Measurements from ENCODE around the gene UPF2. TPM values are rescaled to one million over a fixed set of nuclear protein-coding genes. Genes with fewer than 3 reads are reported as not detected.

Gene UPF2
- total and polyA plus RNA-seq, 10 of the 15 experiments (the other 5 are each of a cell fraction or from before 2014, with no cell fraction given) = 21.0 to 44.4 (median 25.9) TPM

GRCh38 chr10:12068449-12069269 is 26.1 kb upstream of the UPF2 start, which contains the start of gene DHTKD1 (continued):
- TF ChIP-seq, protein P1, sequence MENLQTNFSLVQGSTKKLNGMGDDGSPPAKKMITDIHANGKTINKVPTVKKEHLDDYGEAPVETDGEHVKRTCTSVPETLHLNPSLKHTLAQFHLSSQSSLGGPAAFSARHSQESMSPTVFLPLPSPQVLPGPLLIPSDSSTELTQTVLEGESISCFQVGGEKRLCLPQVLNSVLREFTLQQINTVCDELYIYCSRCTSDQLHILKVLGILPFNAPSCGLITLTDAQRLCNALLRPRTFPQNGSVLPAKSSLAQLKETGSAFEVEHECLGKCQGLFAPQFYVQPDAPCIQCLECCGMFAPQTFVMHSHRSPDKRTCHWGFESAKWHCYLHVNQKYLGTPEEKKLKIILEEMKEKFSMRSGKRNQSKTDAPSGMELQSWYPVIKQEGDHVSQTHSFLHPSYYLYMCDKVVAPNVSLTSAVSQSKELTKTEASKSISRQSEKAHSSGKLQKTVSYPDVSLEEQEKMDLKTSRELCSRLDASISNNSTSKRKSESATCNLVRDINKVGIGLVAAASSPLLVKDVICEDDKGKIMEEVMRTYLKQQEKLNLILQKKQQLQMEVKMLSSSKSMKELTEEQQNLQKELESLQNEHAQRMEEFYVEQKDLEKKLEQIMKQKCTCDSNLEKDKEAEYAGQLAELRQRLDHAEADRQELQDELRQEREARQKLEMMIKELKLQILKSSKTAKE (IDR thresholded peaks at IDR 0.05; ENCODE audit: low read depth, poor library complexity, severe bottlenecking) = no peak
- TF ChIP-seq POU2F2 (IDR thresholded peaks at IDR 0.05; ENCODE audit: borderline replicate concordance, low read depth, low read length) (peak; percentile 35; the same call in 1 of the 3 replicates), SUPT20H (IDR thresholded peaks at IDR 0.05; ENCODE audit: borderline replicate concordance, control insufficient read depth, low read depth, low read length) (no peak), ZNF274 (IDR thresholded peaks at IDR 0.05; ENCODE audit: insufficient read depth, insufficient read length) (no peak), DPF2 (IDR thresholded peaks at IDR 0.05) (0 out of 2 replicates have a peak, but pooled peaks have one; percentile 55), EP300 (IDR thresholded peaks at IDR 0.05; ENCODE audit: borderline replicate concordance in 1 of 2, control insufficient read depth in 1 of 2, low read depth in 2 of 2, low read length in 2 of 2) (peak; percentile 58 to 63; a peak in 2 of 4 replicates), BMI1 (IDR thresholded peaks at IDR 0.05; ENCODE audit: borderline replicate concordance) (no peak), ZNF24 (IDR thresholded peaks at IDR 0.05) (no peak; the same call in 1 of the 2 replicates)
- TF ChIP-seq, protein P2, sequence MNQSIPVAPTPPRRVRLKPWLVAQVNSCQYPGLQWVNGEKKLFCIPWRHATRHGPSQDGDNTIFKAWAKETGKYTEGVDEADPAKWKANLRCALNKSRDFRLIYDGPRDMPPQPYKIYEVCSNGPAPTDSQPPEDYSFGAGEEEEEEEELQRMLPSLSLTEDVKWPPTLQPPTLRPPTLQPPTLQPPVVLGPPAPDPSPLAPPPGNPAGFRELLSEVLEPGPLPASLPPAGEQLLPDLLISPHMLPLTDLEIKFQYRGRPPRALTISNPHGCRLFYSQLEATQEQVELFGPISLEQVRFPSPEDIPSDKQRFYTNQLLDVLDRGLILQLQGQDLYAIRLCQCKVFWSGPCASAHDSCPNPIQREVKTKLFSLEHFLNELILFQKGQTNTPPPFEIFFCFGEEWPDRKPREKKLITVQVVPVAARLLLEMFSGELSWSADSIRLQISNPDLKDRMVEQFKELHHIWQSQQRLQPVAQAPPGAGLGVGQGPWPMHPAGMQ (IDR thresholded peaks at IDR 0.05; ENCODE audit: borderline replicate concordance) = no peak

All from GM12878 (cell line).